GM11168 (cell line): ENCODE data around the gene BNC2.

Source experiments
- in situ Hi-C: fragments of 300-500 bp; cut with MboI; formaldehyde crosslinking; loops from one replicate; pipeline ENCODE4 v1.12.0; 2022; ENCODE audit warnings: low sequenced_read_pairs; ENCODE audit not compliant: unreplicated experiment

BNC2 gene

GRCh38 chr9:16869131-16869881 lies 1.2 kb downstream of the BNC2 start:
- in situ Hi-C loops, result no loop called here

GRCh38 chr9:16868701-16869100 lies 1.8 kb downstream of the BNC2 start:
- in situ Hi-C loops, result no loop called here

DNA sequence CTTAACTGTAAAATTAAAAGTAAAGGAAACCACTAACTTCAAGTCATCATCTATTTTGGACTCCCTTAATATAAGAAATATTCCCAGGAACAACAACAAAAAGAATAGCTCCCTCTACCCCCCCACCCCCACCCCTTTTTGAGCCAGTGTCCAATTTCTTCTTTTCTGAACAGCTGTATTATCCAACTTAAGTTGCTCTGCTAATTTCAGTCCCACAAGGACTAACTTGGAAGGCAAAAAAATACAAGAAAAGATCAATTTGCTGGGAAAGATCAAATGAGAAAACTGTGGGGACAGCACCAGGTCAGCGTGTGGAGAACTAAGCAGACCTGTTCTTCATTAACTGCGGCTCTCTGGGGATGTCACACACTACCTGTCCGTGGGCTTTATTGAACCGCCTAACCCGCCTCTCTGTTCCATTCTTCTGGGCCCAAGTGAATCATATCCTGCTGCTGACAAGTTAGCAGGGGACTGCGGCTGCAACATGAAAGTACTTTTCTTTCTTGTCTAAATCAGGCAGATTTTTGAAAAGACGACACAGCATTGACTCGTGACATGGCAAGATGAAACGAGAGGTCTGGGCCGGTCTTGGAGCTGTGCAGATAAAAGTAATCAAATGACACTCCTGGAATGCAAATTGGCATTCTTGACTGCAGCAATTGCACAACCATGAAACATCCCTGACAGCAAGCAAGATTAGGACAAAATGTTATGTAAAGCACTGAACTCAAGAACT lies 2.7 kb downstream of the BNC2 start:
- in situ Hi-C loops, result no loop called here

GRCh38 chr9:16866587-16866986 lies 3.9 kb downstream of the BNC2 start:
- in situ Hi-C loops, result no loop called here

GRCh38 chr9:16864649-16865434 lies 5.6 kb downstream of the BNC2 start:
- in situ Hi-C loops, result no loop called here

GRCh38 chr9:16848179-16848578 lies 22.3 kb downstream of the BNC2 start:
- in situ Hi-C loops, result no loop called here

DNA sequence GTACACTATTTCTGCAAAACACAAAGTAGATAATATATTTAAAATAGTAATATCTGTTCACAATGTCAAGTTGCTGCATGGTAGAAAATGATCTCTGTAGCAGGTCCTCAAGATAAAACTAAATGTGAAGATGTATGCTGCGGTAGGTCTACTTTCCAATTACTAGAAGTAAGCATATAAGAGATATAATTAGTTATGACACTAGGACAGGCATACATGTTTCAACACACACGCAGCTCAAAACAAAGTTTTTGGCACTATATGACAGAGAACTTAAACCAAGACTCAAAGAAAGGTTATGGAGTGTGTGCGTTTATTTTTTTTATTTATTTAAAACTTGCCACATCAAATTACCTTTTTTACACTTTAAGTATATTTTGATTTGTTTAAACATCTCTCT lies 23.5 kb downstream of the BNC2 start:
- in situ Hi-C loops, result no loop called here

DNA sequence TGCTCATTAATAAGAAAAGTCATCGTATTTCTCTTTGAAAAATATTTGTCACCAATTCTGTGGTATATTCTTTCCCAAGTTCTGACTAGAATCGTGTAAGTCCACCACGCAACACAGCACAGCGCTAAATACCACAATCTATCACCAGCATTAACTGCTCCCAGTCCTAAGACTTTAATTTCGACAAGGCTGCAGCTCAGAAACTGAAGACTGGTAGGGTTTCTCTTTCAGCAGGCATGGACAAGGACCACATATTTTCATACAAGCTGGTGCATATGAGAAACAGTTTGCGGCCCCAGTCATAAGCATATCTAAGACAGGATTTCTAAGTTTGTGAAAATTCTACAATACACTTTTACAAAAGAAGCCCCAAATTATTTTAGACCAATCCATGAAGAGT lies 24.1 kb downstream of the BNC2 start:
- in situ Hi-C loops, result no loop called here

DNA sequence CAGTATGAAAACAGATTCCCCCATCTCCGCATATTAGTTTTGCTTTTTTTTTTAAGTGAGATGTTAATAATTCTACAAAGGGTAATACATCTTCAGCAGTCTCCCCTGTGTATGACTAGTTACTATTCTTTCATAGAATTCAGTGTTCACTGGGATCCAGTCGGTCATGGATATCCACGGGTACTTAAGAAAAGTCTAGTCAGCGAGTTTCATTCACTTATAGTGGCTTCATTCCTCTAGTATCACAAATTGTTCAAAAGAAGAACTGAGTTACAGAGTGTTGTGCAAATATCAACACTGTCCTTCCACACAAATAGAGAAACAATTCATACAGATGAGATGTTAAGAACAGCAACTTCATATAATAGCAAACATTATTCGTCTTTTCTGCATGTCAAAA lies 35.7 kb downstream of the BNC2 start:
- in situ Hi-C loops, result no loop called here

DNA sequence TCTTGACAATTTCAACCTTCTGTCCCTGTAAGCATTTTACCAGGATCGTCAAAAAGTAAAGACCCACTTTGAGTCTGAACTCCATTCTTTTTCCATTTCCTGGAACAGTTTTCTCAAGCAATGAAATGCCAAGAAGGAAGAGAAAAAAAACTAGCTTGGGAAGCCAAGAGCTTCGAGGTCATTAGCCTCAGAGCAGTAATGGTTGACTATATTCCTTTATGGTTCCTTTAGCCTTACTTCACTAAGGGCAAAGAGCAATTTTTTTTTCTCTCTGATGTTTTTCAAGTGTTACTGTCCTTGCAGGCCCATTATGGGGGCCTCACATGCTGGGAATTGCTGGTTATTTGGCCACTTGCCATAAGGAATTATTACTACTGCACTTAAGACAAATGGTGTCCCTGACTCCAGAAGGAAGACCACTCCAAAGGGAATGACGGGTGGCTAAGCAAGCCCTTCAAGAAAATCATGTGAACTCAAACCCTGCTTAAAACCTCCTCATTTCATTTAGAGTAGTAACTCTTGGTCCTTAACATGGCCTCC lies 37.1 kb downstream of the BNC2 start:
- in situ Hi-C loops, result no loop called here

- in situ Hi-C loops, result no loop called here
These were observed 38.4 kb downstream of the BNC2 start for GRCh38 chr9:16832101-16832500.

DNA sequence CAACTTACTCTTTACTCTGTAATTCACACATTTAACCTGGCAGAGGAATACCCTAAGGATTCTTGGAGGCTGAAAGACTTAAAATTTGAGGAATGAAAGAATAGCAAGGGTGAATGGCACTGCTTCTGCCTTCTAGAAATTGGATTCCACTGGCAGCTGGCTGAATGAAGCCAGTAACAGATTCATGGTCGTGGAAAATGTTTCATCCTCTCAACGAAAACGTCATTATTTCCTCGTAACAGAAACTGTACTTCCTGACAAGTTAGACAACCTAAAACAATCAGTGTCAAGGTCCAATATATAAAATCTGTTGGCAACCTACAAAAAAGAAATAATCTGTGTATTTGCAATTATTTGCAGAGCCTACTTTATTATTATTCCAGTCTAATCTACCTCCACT lies 39.7 kb downstream of the BNC2 start:
- in situ Hi-C loops, result no loop called here

- in situ Hi-C loops, result no loop called here
These were observed 41.9 kb downstream of the BNC2 start for GRCh38 chr9:16828340-16829281.

- in situ Hi-C loops, result no loop called here
These were observed 44.4 kb downstream of the BNC2 start for GRCh38 chr9:16825971-16826625.

- in situ Hi-C loops, result no loop called here
These were observed 45.1 kb downstream of the BNC2 start for GRCh38 chr9:16825331-16825725.

- in situ Hi-C loops, result loop anchor here (25.0 kb wide), 1 partner anchor 487 kb away; no protein-coding TSS in a partner anchor
These were observed 45.7 kb downstream of the BNC2 start for GRCh38 chr9:16824545-16825330.

GRCh38 chr9:16823906-16824305 lies 46.6 kb downstream of the BNC2 start:
- in situ Hi-C loops, result loop anchor here (25.0 kb wide), 1 partner anchor 487 kb away; no protein-coding TSS in a partner anchor

- in situ Hi-C loops, result loop anchor here (25.0 kb wide), 1 partner anchor 484 kb away; no protein-coding TSS in a partner anchor
These were observed 49.1 kb downstream of the BNC2 start for GRCh38 chr9:16821344-16821743.
